ENCODE results near the gene ACTL7B. TPM values are rescaled to one million over a fixed set of nuclear protein-coding genes. Genes with fewer than 3 reads are reported as not detected.

ACTL7B gene
- total RNA-seq, 2 experiments from 2014 or later: 0.08 to 0.25 TPM

GRCh38 chr9:108876425-108876824 is 20.6 kb upstream of the ACTL7B start:
- Histone ChIP-seq H3K27me3 (ENCODE audit: control insufficient read depth in 1 of 2, insufficient read depth in 2 of 2, low read length in 2 of 2) (no peaks in the 10 kb centered on the region), H3K4me3 (ENCODE audit: low read length) (no peak overlapping the region), H3K36me3 (ENCODE audit: insufficient read depth, low read length) (peaks cover 86% of the 10 kb centered on the region), H3K4me1 (ENCODE audit: insufficient read depth, low read length) (no peaks in the 10 kb centered on the region), H3K27ac (ENCODE audit: low read depth in 1 of 2, low read length in 2 of 2) (no peak overlapping the region), H3K9me3 (ENCODE audit: control insufficient read depth in 1 of 2, insufficient read depth in 1 of 2, low read length in 2 of 2) (peaks cover 0 to 5% of the 10 kb centered on the region in 2 experiments)
- CTCF ChIA-PET: no interaction called here
- DNase-seq (no peak), ATAC-seq (ENCODE audit: poor library complexity) (no peak)
- Mint-ChIP-seq H3K4me1 (ENCODE audit: low read depth) (no peaks in the 10 kb centered on the region), H3K4me3 (no peak overlapping the region), H3K9me3 (no peaks in the 10 kb centered on the region), H3K36me3 (ENCODE audit: low read depth) (peaks cover 98% of the 10 kb centered on the region), H3K27ac (no peak overlapping the region), H3K27me3 (no peaks in the 10 kb centered on the region)
- TF ChIP-seq CTCF (IDR thresholded peaks at IDR 0.05): no peak
- POLR2A ChIA-PET: no interaction called here
- intact Hi-C loops (cut with DNase I, micrococcal nuclease): no loop called here

- H3K27ac Mint-ChIP-seq: no peak overlapping the region
- Histone ChIP-seq H3K4me1 (ENCODE audit: insufficient read depth, low read length) (no peaks in the 10 kb centered on the region), H3K4me3 (ENCODE audit: low read length) (no peak overlapping the region), H3K27me3 (ENCODE audit: control insufficient read depth in 1 of 2, insufficient read depth in 2 of 2, low read length in 2 of 2) (no peaks in the 10 kb centered on the region), H3K9me3 (ENCODE audit: control insufficient read depth in 1 of 2, insufficient read depth in 1 of 2, low read length in 2 of 2) (peaks cover 0 to 5% of the 10 kb centered on the region in 2 experiments), H3K36me3 (ENCODE audit: insufficient read depth, low read length) (peaks cover 81% of the 10 kb centered on the region), H3K27ac (ENCODE audit: low read depth in 1 of 2, low read length in 2 of 2) (no peak overlapping the region)
- intact Hi-C loops (cut with DNase I, micrococcal nuclease): no loop called here
- ChIA-PET CTCF (no interaction called here), POLR2A (no interaction called here)
- H3K27me3 Mint-ChIP-seq: no peaks in the 10 kb centered on the region
- DNase-seq: no peak
- no peak for TF ChIP-seq CTCF (IDR thresholded peaks at IDR 0.05)
- H3K36me3 Mint-ChIP-seq (ENCODE audit: low read depth): peaks cover 99% of the 10 kb centered on the region
- no peaks in the 10 kb centered on the region for H3K4me1 Mint-ChIP-seq (ENCODE audit: low read depth)
- no peaks in the 10 kb centered on the region for H3K9me3 Mint-ChIP-seq
- ATAC-seq (ENCODE audit: poor library complexity): no peak
- H3K4me3 Mint-ChIP-seq: no peak overlapping the region
These were observed 18.4 kb upstream of the ACTL7B start for GRCh38 chr9:108874058-108874788.

GRCh38 chr9:108869092-108869725 is 13.4 kb upstream of the ACTL7B start:
- H3K27me3 ChIP-seq (ENCODE audit: control insufficient read depth in 1 of 2, insufficient read depth in 2 of 2, low read length in 2 of 2): no peaks in the 10 kb centered on the region
- no peak overlapping the region for H3K27ac Mint-ChIP-seq
- H3K9me3 ChIP-seq (ENCODE audit: control insufficient read depth in 1 of 2, insufficient read depth in 1 of 2, low read length in 2 of 2): peaks cover 0 to 5% of the 10 kb centered on the region in 2 experiments
- DNase-seq (no peak), ATAC-seq (ENCODE audit: poor library complexity) (no peak)
- no peak overlapping the region for H3K4me3 Mint-ChIP-seq
- POLR2A ChIA-PET: no interaction called here
- no peak overlapping the region for H3K4me3 ChIP-seq (ENCODE audit: low read length)
- intact Hi-C loops (cut with DNase I, micrococcal nuclease): no loop called here
- H3K9me3 Mint-ChIP-seq: no peaks in the 10 kb centered on the region
- no peaks in the 10 kb centered on the region for H3K4me1 ChIP-seq (ENCODE audit: insufficient read depth, low read length)
- H3K36me3 Mint-ChIP-seq (ENCODE audit: low read depth): peaks cover 72% of the 10 kb centered on the region
- no peak for TF ChIP-seq CTCF (IDR thresholded peaks at IDR 0.05)
- H3K36me3 ChIP-seq (ENCODE audit: insufficient read depth, low read length): peaks cover 47% of the 10 kb centered on the region
- no peaks in the 10 kb centered on the region for H3K4me1 Mint-ChIP-seq (ENCODE audit: low read depth)
- no peak overlapping the region for H3K27ac ChIP-seq (ENCODE audit: low read depth in 1 of 2, low read length in 2 of 2)
- H3K27me3 Mint-ChIP-seq: no peaks in the 10 kb centered on the region
- CTCF ChIA-PET: no interaction called here
